GM19372 (cell line): ENCODE measurements around the gene PAWR.
"Not testable (repeated sequence)": the region's sequence is repeated elsewhere in the genome, so short reads cannot be mapped to it uniquely, and the experiment has no call there.

Experiments
- ATAC-seq: cut with Tn5 transposase; IDR thresholded peaks from one replicate; pipeline ENCODE4 v1.9.1; 2021; ENCODE audit warnings: mild to moderate bottlenecking, low read depth, moderate library complexity; ENCODE audit not compliant: unreplicated experiment

Gene PAWR

GRCh38 chr12:79555028-79555925 lies 135.5 kb downstream of the PAWR start:
- peak; percentile 59 for ATAC-seq

- ATAC-seq, result no peak
These were observed 136.7 kb downstream of the PAWR start for GRCh38 chr12:79553863-79554574.

- no peak for ATAC-seq
These were observed 138.6 kb downstream of the PAWR start for GRCh38 chr12:79552192-79552591.

GRCh38 chr12:79549531-79550271 lies 141.1 kb downstream of the PAWR start:
- no peak for ATAC-seq

- ATAC-seq, result no peak
These were observed 142.2 kb downstream of the PAWR start for GRCh38 chr12:79548610-79548924.

- ATAC-seq, result no peak
These were observed 142.8 kb downstream of the PAWR start for GRCh38 chr12:79547735-79548609.

- ATAC-seq, result no peak
These were observed 143.6 kb downstream of the PAWR start for GRCh38 chr12:79547044-79547734.

GRCh38 chr12:79546466-79547043 lies 144.2 kb downstream of the PAWR start:
- no peak for ATAC-seq

GRCh38 chr12:79544439-79544838 lies 146.3 kb downstream of the PAWR start:
- ATAC-seq, result not testable (repeated sequence)

GRCh38 chr12:79537675-79538074 lies 153.1 kb downstream of the PAWR start:
- ATAC-seq, result no peak

- ATAC-seq, result no peak
These were observed 155.0 kb downstream of the PAWR start for GRCh38 chr12:79535751-79536150.
